Stomach (tissue), 4 donors: ENCODE data around the gene PELI2.

ENCODE experiments used
- EP300 ChIP-seq: sonication (generic); formaldehyde crosslinking; IDR thresholded peaks from one replicate; pipeline ENCODE4 v1.6.1; 2017; ENCODE audit warnings: antibody characterized with exemption
- POLR2A ChIP-seq, 4 donors: fragments of 450-650 bp; IDR thresholded peaks; one replicate each; pipeline ENCODE4 v1.6.1; 2016; ENCODE audit warnings: antibody characterized with exemption in 4 of 4, control low read depth in 2 of 4, mild to moderate bottlenecking in 1 of 4, moderate library complexity in 1 of 4
- TF ChIP-seq, protein P1 (sequence below), 7 experiments: fragments of 450-650 bp in 4 of 7; fragments of 200-600 bp in 3 of 7; sonication (generic) in 3 of 7; IDR thresholded peaks; one replicate each; pipeline ENCODE4 v1.5.1; 2016 to 2019; ENCODE audit warnings: antibody characterized with exemption in 7 of 7, control low read depth in 2 of 7, mild to moderate bottlenecking in 1 of 7

DNA sequence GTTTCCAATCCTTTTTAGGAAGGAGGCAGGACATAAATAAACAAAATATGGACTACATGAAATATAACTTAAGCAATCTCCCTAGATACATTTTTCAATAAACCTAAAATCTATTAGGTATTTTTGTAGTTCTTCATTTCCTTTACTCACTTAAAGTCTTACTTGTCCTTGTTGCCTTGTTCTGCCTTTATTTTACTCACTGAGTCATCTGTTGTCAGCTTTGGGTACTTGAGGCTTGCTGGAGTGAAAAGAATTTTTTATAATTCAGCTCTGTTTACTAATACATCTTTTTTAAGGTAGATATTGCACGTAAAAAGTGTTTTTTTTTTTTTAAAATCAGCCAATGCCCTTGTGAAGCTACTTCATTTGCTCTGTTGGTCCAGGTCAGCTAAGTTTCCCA, 216.2 kb downstream of the PELI2 start:
- TF ChIP-seq POLR2A (IDR thresholded peaks at IDR 0.05) (no peak), EP300 (no peak)
- TF ChIP-seq, protein P1, sequence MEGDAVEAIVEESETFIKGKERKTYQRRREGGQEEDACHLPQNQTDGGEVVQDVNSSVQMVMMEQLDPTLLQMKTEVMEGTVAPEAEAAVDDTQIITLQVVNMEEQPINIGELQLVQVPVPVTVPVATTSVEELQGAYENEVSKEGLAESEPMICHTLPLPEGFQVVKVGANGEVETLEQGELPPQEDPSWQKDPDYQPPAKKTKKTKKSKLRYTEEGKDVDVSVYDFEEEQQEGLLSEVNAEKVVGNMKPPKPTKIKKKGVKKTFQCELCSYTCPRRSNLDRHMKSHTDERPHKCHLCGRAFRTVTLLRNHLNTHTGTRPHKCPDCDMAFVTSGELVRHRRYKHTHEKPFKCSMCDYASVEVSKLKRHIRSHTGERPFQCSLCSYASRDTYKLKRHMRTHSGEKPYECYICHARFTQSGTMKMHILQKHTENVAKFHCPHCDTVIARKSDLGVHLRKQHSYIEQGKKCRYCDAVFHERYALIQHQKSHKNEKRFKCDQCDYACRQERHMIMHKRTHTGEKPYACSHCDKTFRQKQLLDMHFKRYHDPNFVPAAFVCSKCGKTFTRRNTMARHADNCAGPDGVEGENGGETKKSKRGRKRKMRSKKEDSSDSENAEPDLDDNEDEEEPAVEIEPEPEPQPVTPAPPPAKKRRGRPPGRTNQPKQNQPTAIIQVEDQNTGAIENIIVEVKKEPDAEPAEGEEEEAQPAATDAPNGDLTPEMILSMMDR (IDR thresholded peaks at IDR 0.05) = no peak
